ENCODE measurements around the gene PIMREG.

Gene PIMREG

GRCh38 chr17:6498901-6499540, 54.8 kb downstream of the PIMREG start:
- DNase-seq (ENCODE audit: low read depth) = no peak

All from activated T-helper 1 cell treated with Interleukin-2 at 50 U/mL for 16 hours (primary cell).